Gastrocnemius medialis (tissue), 4 donors: ENCODE measurements around the gene MVB12A. TPM values are rescaled to one million over a fixed set of nuclear protein-coding genes. Genes with fewer than 3 reads are reported as not detected.

Experiments
- ATAC-seq, 2 donors: fragments of 150-250 bp; one replicate each; pipeline ENCODE4 v1.9.1; 2016
- DNase-seq, 2 donors: peaks; one replicate each; pipeline ENCODE4 v3.0.0-alpha.2; 2019
- H3K27ac ChIP-seq, 4 donors: fragments of 200-600 bp; sonication (generic); 1 replicate in 1 of 4; 2 replicates in 3 of 4; pipeline ENCODE4 v1.5.1; 2016 to 2018; ENCODE audit warnings: mild to moderate bottlenecking in 2 of 4, moderate library complexity in 1 of 4
- H3K27me3 ChIP-seq, 3 donors: fragments of 200-600 bp; sonication (generic) in 2 of 3; 1 replicate in 1 of 3; 2 replicates in 2 of 3; pipeline versions ENCODE4 v1.5.1 to v1.6.0; 2016 to 2019; ENCODE audit warnings: mild to moderate bottlenecking in 1 of 3, moderate library complexity in 1 of 3
- H3K36me3 ChIP-seq, 2 donors: fragments of 200-600 bp; sonication (generic) in 1 of 2; one replicate each; pipeline ENCODE4 v1.5.1; 2017 to 2018
- H3K4me1 ChIP-seq, 2 donors: fragments of 200-600 bp; sonication (generic) in 1 of 2; one replicate each; pipeline ENCODE4 v1.5.1; 2016 to 2017; ENCODE audit warnings: mild to moderate bottlenecking in 2 of 2
- H3K4me3 ChIP-seq, 4 donors: fragments of 200-600 bp; sonication (generic) in 3 of 4; 1 replicate in 1 of 4; 2 replicates in 3 of 4; pipeline ENCODE4 v1.5.1; 2016 to 2019; ENCODE audit warnings: mild to moderate bottlenecking in 2 of 4
- H3K9me3 ChIP-seq, 3 donors: fragments of 200-600 bp; sonication (generic) in 2 of 3; 1 replicate in 1 of 3; 2 replicates in 2 of 3; pipeline ENCODE4 v1.5.1; 2016 to 2019
- POLR2A ChIP-seq, 2 donors: fragments of 450-650 bp; IDR thresholded peaks; one replicate each; pipeline ENCODE4 v1.6.1; 2017; ENCODE audit warnings: antibody characterized with exemption in 2 of 2, mild to moderate bottlenecking in 2 of 2, moderate library complexity in 2 of 2
- in situ Hi-C, 4 donors: fragments of 200-750 bp; cut with MboI; loops; one replicate each; pipeline versions ENCODE4 v1.15.0 to v1.8.0; 2017; ENCODE audit warnings: low sequenced_read_pairs in 4 of 4
- intact Hi-C: fragments of 100-400 bp; cut with DNase I; formaldehyde crosslinking; loops from one replicate; pipeline ENCODE4 v1.15.1; 2023; ENCODE audit warnings: low total_unique reads
- total RNA-seq, 4 donors: library from RNA; depleted of rRNA; stranded (reverse); fragments of >200 nt; gene quantifications; one replicate each; pipeline versions ENCODE4 v1.1.0 to v1.2.3, GENCODE V29; 2016
- TF ChIP-seq, protein P1 (sequence below), 5 experiments: fragments of 450-650 bp in 3 of 5; fragments of 200-600 bp in 2 of 5; sonication (generic) in 2 of 5; IDR thresholded peaks in 4 of 5; conservative IDR thresholded peaks in 1 of 5; 1 replicate in 4 of 5; 2 replicates in 1 of 5; pipeline ENCODE4 v1.5.1; 2016 to 2019; ENCODE audit warnings: antibody characterized with exemption in 5 of 5, mild to moderate bottlenecking in 3 of 5, moderate library complexity in 3 of 5

Gene MVB12A
- total RNA-seq, 4 donors from 2014 or later = 35.8 to 62.7 (median 52.3) TPM

DNA sequence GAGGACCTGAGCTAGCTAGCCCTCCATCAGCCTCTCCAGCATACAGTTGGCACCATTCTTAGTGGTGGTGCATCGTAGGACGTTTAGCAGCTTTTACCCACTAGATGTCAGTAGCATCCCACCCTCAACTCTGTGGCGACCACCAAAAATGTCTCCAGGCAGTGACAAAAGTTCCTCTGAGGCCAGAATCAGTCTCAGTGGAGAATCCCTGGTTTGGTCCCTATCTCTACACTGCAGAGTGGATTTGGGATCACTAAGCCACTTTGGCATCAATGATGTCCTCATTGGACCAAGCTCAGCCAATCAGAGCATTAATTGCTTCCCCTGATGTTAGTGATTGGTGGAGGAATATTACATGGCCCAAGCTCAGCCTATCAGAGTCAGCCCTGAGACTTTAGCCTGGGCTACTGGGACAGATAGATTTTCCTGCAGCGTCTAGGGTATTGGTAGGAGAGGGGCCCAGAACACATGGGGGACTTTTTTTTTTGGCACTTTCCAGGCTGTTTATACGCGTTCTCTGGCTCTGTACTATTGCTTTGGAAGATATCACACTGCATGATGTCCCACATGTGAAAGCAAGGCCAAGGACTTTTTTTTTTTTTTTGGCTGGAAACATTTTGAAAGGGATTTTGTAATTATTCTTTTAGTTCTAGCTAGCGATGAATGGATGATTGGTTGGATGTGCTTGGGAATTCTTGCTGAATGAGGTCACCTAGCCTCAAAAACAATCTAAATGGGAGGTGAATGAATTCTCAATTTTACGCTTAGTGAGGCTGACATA, 21.6 kb downstream of the MVB12A start:
- no peak for TF ChIP-seq POLR2A (IDR thresholded peaks at IDR 0.05)
- TF ChIP-seq, protein P1, sequence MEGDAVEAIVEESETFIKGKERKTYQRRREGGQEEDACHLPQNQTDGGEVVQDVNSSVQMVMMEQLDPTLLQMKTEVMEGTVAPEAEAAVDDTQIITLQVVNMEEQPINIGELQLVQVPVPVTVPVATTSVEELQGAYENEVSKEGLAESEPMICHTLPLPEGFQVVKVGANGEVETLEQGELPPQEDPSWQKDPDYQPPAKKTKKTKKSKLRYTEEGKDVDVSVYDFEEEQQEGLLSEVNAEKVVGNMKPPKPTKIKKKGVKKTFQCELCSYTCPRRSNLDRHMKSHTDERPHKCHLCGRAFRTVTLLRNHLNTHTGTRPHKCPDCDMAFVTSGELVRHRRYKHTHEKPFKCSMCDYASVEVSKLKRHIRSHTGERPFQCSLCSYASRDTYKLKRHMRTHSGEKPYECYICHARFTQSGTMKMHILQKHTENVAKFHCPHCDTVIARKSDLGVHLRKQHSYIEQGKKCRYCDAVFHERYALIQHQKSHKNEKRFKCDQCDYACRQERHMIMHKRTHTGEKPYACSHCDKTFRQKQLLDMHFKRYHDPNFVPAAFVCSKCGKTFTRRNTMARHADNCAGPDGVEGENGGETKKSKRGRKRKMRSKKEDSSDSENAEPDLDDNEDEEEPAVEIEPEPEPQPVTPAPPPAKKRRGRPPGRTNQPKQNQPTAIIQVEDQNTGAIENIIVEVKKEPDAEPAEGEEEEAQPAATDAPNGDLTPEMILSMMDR (IDR thresholded peaks at IDR 0.05 in 4 of 5, conservative IDR thresholded peaks at IDR 0.05 in 1 of 5) = peak in 2 of 5 experiments; percentile 19 to 42
- intact Hi-C loops = no loop called here
- H3K4me3 ChIP-seq = no peak overlapping the region
- ATAC-seq (peak in 1 of 2 donors; percentile 63), DNase-seq (no peak)
- H3K27ac ChIP-seq = no peak overlapping the region
- no peaks in the 10 kb centered on the region for H3K36me3 ChIP-seq
- no peaks in the 10 kb centered on the region for H3K4me1 ChIP-seq
- in situ Hi-C loops = no loop called here
- H3K9me3 ChIP-seq = peaks cover 0 to 4% (median 0%) of the 10 kb centered on the region in 3 donors
- no peaks in the 10 kb centered on the region for H3K27me3 ChIP-seq

DNA sequence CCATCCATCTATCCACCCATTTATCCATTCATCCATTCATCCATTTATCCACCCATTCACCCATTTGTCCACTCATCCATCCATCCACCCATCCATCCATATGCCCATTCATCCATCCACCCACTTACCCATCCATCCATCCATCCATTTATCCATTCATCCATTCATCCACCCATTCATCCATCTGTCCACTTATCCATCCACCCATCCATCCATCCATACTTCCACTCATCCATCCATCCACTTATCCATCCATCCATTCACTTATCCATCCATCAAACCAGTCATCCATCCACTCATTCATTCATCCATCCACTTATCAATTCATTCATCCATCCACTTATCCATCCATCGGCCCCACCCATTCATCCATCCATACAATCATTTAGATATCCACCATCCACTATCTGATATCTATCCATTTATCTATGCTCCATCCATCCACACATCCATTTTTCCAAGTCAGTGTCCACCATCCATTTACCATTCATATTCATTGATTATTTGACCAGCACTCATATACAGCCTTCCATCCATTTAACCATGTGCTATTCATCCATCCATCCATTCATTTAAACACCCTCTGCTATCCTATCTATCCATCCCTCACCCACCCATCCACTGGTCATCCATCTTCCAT, 25.8 kb downstream of the MVB12A start:
- DNase-seq = no peak
- in situ Hi-C loops = no loop called here
- no peak overlapping the region for H3K4me3 ChIP-seq
- intact Hi-C loops = no loop called here
- no peak for TF ChIP-seq POLR2A (IDR thresholded peaks at IDR 0.05)
- TF ChIP-seq, protein P1 (IDR thresholded peaks at IDR 0.05 in 4 of 5, conservative IDR thresholded peaks at IDR 0.05 in 1 of 5) = no peak
- no peak overlapping the region for H3K27ac ChIP-seq
- H3K36me3 ChIP-seq = no peaks in the 10 kb centered on the region
- no peak for ATAC-seq
- peaks cover 12 to 29% (median 12%) of the 10 kb centered on the region in 3 donors for H3K27me3 ChIP-seq
- peaks cover 0 to 4% (median 0%) of the 10 kb centered on the region in 3 donors for H3K9me3 ChIP-seq
- peaks cover 3 to 7% of the 10 kb centered on the region in 2 donors for H3K4me1 ChIP-seq

DNA sequence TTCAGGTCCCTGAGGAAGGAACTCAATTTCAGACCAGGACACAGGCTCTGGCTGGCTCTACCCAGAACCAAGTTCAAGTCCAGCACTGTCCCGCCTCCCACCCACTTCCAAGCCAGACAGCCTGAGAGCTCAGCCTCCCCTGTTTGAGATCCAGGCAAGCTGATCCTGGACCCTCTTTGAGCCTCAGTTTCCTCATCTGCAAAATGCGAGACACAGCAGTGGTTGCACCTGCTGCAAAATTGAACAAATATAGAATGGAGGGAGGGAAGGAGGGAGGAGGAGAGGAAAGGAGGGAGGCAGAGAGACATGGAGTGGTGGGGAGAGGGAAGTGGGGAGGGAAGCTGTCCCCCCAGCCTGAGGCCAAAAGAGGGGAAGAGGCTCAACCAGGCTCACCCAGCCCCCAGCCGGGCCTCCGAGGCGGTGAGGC, 27.9 kb downstream of the MVB12A start:
- DNase-seq = no peak
- Histone ChIP-seq H3K36me3 (no peaks in the 10 kb centered on the region), H3K4me3 (no peak overlapping the region), H3K27ac (no peak overlapping the region), H3K9me3 (no peaks in the 10 kb centered on the region), H3K27me3 (peaks cover 12 to 37% (median 14%) of the 10 kb centered on the region in 3 donors), H3K4me1 (peaks cover 3 to 7% of the 10 kb centered on the region in 2 donors)
- in situ Hi-C loops = no loop called here
- no peak for ATAC-seq
- intact Hi-C loops = no loop called here
- TF ChIP-seq POLR2A (IDR thresholded peaks at IDR 0.05) = no peak
- TF ChIP-seq, protein P1 (IDR thresholded peaks at IDR 0.05 in 4 of 5, conservative IDR thresholded peaks at IDR 0.05 in 1 of 5) = no peak

DNA sequence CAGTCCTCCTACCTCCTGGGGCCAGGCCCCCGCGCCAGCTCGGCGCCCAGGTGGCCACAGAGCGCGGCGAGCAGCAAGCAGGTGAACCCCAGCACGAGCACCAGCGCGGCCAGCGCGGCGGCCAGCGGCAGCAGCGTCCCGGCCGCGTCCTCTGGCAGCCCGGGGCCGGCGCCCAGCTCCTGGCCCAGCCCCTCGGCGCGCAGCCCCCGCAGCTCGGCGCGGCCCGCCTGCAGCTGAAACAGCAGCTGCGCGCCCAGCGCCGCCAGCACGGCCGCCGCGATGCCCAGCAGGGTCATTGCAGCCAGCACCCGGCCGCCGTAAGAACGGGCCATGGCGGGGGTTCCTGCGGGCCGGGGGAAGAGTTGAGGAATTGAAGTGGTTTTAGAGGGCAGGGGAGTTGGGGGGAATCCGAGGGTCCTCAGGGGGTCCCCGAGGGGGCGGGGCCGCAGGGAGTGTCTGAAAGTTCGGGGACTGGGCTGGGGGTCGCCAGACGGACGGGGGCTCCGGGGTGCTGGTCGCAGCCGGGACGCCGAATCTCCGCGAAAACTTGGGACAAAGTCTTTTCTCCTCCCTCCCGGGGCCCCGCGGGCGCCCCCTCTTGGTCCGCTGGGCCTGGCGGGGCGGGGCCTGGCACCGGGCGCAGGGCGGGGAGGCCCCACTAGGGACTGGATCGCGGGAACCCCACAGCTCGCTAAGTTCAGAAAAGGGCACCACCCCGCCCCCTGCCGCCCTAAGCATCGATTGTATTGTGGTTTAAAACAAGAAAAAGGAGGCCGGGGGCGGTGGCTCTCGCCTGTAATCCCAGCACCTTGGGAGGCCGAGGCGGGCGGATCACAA, 28.5 kb downstream of the MVB12A start, which contains the start of gene TMEM221:
TMEM221 (minus strand) TSS at position 538 of the 837 bp plus-strand sequence; CDS start at position 332, 206 bp downstream.
- no peak for ATAC-seq
- intact Hi-C loops = no loop called here
- peak within 1 kb of the TSS; percentile 35 to 54 (median 43) for H3K4me3 ChIP-seq
- TF ChIP-seq POLR2A (IDR thresholded peaks at IDR 0.05) = no peak
- TF ChIP-seq, protein P1 (IDR thresholded peaks at IDR 0.05 in 4 of 5, conservative IDR thresholded peaks at IDR 0.05 in 1 of 5) = peak in 2 of 5 experiments; percentile 30 to 47
- no peak within 1 kb of the TSS for H3K27ac ChIP-seq
- H3K9me3 ChIP-seq = no peaks in the 10 kb centered on the region
- peaks cover 5 to 7% of the 10 kb centered on the region in 2 donors for H3K4me1 ChIP-seq
- no peaks in the 10 kb centered on the region for H3K36me3 ChIP-seq
- peaks cover 12 to 40% (median 15%) of the 10 kb centered on the region in 3 donors for H3K27me3 ChIP-seq
- in situ Hi-C loops = no loop called here
- DNase-seq = peak in 1 of 2 donors; percentile 24
